GM12878 (cell line): ENCODE measurements around the gene GUCY1A1. TPM values are rescaled to one million over a fixed set of nuclear protein-coding genes. Genes with fewer than 3 reads are reported as not detected.

Experiments
- ATAC-seq: fragments of 200-7000 bp; cut with Tn5 transposase; 3 replicates; pipeline ENCODE4 v1.9.1; 2020; ENCODE audit warnings: mild to moderate bottlenecking, moderate library complexity
- BruUV-seq: library from RNA; stranded (reverse); fragments of 400-500 nt; replicated peaks from 2 replicates; lab custom pipeline; 2021; lab: Mats Ljungman, UMichigan
- CTCF ChIA-PET: fragments of 300-600 bp; sonication (Branson Sonifier 250); formaldehyde crosslinking; extraction: SDS; loops from one replicate; lab custom pipeline; 2021; ENCODE audit warnings: inconsistent platforms; lab: Yijun Ruan, JAX
- POLR2A ChIA-PET: fragments of 350-600 bp; formaldehyde crosslinking; extraction: SDS; loops from one replicate; lab custom pipeline; 2021; ENCODE audit warnings: inconsistent platforms; lab: Charles Lee
- RAD21 ChIA-PET: fragments of 300-600 bp; sonication (Branson Sonifier 250); formaldehyde crosslinking; loops from one replicate; lab custom pipeline; 2023; ENCODE audit warnings: antibody characterized with exemption; ENCODE audit not compliant: unreplicated experiment; lab: Charles Lee
- SMC1A ChIA-PET: fragments of 300-600 bp; sonication (Branson Sonifier 250); formaldehyde crosslinking; loops from one replicate; lab custom pipeline; 2023; ENCODE audit not compliant: unreplicated experiment, uncharacterized antibody; lab: Charles Lee
- DNase-seq: peaks from one replicate; pipeline ENCODE4 v3.0.0-alpha.2; 2011; ENCODE audit warnings: low read depth, low spot score
- FAIRE-seq: peaks from 3 replicates; lab custom pipeline; 2011; peaks lifted over from hg19 to GRCh38; lab: Jason Lieb, UNC
- H2AFZ ChIP-seq: 2 replicates; pipeline ENCODE4 v1.6.0; 2011; ENCODE audit warnings: low read depth, low read length, control low read depth; ENCODE audit not compliant: control insufficient read depth
- H3K27ac ChIP-seq: 2 replicates; pipeline ENCODE4 v1.5.1; 2011; ENCODE audit warnings: control low read depth; ENCODE audit not compliant: control insufficient read depth, insufficient read depth
- H3K27me3 ChIP-seq, 2 experiments: replicated peaks in 1 of 2; 2 replicates each; pipeline versions ENCODE4 v1.6.0 to v1.6.1; 2011; ENCODE audit warnings: low read length in 1 of 2; ENCODE audit not compliant: control insufficient read depth in 2 of 2, insufficient read depth in 2 of 2
- H3K36me3 ChIP-seq, 2 experiments: 2 replicates each; pipeline ENCODE4 v1.5.1; 2011; ENCODE audit warnings: low read length in 1 of 2; ENCODE audit not compliant: control insufficient read depth in 2 of 2, insufficient read depth in 2 of 2
- H3K4me1 ChIP-seq: 2 replicates; pipeline ENCODE4 v1.6.1; 2011; ENCODE audit warnings: mild to moderate bottlenecking, low read length, moderate library complexity, mixed read lengths; ENCODE audit not compliant: control insufficient read depth, insufficient read depth
- H3K4me2 ChIP-seq: 2 replicates; pipeline ENCODE4 v1.6.0; 2011; ENCODE audit warnings: control low read depth; ENCODE audit not compliant: control insufficient read depth, insufficient read depth
- H3K4me3 ChIP-seq: fragments of 200-600 bp; sonication (generic); 2 replicates; pipeline ENCODE4 v1.5.1; 2016
- H3K79me2 ChIP-seq: 2 replicates; pipeline ENCODE4 v1.6.0; 2011; ENCODE audit warnings: low read length; ENCODE audit not compliant: control insufficient read depth, insufficient read depth
- H3K9ac ChIP-seq: 2 replicates; pipeline ENCODE4 v1.8.0; 2011; ENCODE audit warnings: low read length, control low read depth, mixed read lengths; ENCODE audit not compliant: control insufficient read depth, insufficient read depth
- H3K9me3 ChIP-seq: replicated peaks from 3 replicates; pipeline ENCODE4 v1.5.1; 2011; ENCODE audit warnings: mild to moderate bottlenecking, low read length; ENCODE audit not compliant: control insufficient read depth, insufficient read depth
- H4K20me1 ChIP-seq: 2 replicates; pipeline ENCODE4 v1.6.0; 2011; ENCODE audit not compliant: control insufficient read depth, insufficient read depth
- ASH2L ChIP-seq: fragments of 300-600, 200-600 bp; sonication (generic); IDR thresholded peaks from 2 replicates; pipeline ENCODE4 v1.6.1; 2017; ENCODE audit warnings: low read depth, mild to moderate bottlenecking, borderline replicate concordance
- BRCA1 ChIP-seq: IDR thresholded peaks from 2 replicates; pipeline ENCODE4 v1.6.1; 2011; ENCODE audit warnings: low read depth, low read length, improper control_type of control experiment
- CBFB ChIP-seq: IDR thresholded peaks from 2 replicates; pipeline ENCODE4 v1.6.1; 2016; ENCODE audit warnings: antibody characterized with exemption, low read depth
- NBN ChIP-seq: fragments of 450-650 bp; IDR thresholded peaks from 2 replicates; pipeline ENCODE4 v1.6.1; 2016
- POLR2A ChIP-seq: IDR thresholded peaks from 2 replicates; pipeline ENCODE4 v1.6.1; 2011; ENCODE audit warnings: low read depth, mild to moderate bottlenecking, low read length
- POU2F2 ChIP-seq: IDR thresholded peaks from 3 replicates; pipeline ENCODE4 v1.6.1; 2011; ENCODE audit warnings: low read depth, mild to moderate bottlenecking, low read length, borderline replicate concordance
- RB1 ChIP-seq: fragments of 450-650 bp; formaldehyde crosslinking; IDR thresholded peaks from 2 replicates; pipeline ENCODE4 v1.6.1; 2017; ENCODE audit warnings: mild to moderate bottlenecking, borderline replicate concordance
- USF2 ChIP-seq: IDR thresholded peaks from 2 replicates; pipeline ENCODE4 v1.6.1; 2011; ENCODE audit warnings: low read depth, low read length, improper control_type of control experiment, borderline replicate concordance
- ZNF24 ChIP-seq: fragments of 450-650 bp; IDR thresholded peaks from 2 replicates; pipeline ENCODE4 v1.6.1; 2017; ENCODE audit warnings: antibody characterized with exemption, mild to moderate bottlenecking
- WGBS: methylation state at CpG from one replicate; pipeline ENCODE4 v1.1.6; 2016; ENCODE audit warnings: low lambda C conversion rate; ENCODE audit not compliant: insufficient replicate concordance, insufficient coverage; ENCODE audit errors: missing lambda C conversion rate; 5-methylcytosine and 5-hydroxymethylcytosine counted together
- in situ Hi-C: fragments of 300-500 bp; cut with MboI; formaldehyde crosslinking; loops from 9 replicates; pipeline ENCODE4 v1.14.3; 2018; ENCODE audit warnings: mixed read lengths
- intact Hi-C: fragments of 100-400 bp; cut with micrococcal nuclease; formaldehyde crosslinking; loops from one replicate; pipeline ENCODE4 v1.14.2; 2022; ENCODE audit not compliant: unreplicated experiment
- polyA plus RNA-seq, 11 experiments: library from polyadenylated mRNA; depleted of rRNA in 4 of 11; unstranded in 6 of 11; stranded (reverse) in 5 of 11; fragments of >200 nt; fragmentation: Nextera tagmentation in 4 of 11; fragmentation: Illumina TruSeq in 1 of 11; extraction: Ambion mirVana in 4 of 11; extraction: Trizol in 1 of 11; gene quantifications; 1 replicate in 1 of 11; 2 replicates in 10 of 11; pipeline versions ENCODE4 v1.2.1 to v1.2.3, GENCODE V29; 2011 to 2016; ENCODE audit warnings: inconsistent platforms in 2 of 11, missing spikeins in 2 of 11, low read depth in 1 of 11
- total RNA-seq, 4 experiments: library from RNA; depleted of rRNA in 3 of 4; stranded (reverse); fragments of >200 nt in 3 of 4; fragmentation: Illumina TruSeq in 1 of 4; extraction: Trizol in 1 of 4; gene quantifications; 2 replicates each; pipeline versions ENCODE4 v1.2.1 to v1.2.3, GENCODE V29; 2013 to 2021
- TF ChIP-seq, protein P1 (sequence below): fragments of 450-650 bp; IDR thresholded peaks from 2 replicates; pipeline ENCODE4 v1.6.1; 2016; ENCODE audit warnings: mild to moderate bottlenecking
- TF ChIP-seq, protein P2 (sequence below): fragments of 450-650 bp; IDR thresholded peaks from 2 replicates; pipeline ENCODE4 v1.6.1; 2017; ENCODE audit warnings: mild to moderate bottlenecking, moderate library complexity

The GUCY1A1 gene
- total and polyA plus RNA-seq, 10 of the 15 experiments (the other 5 are each of a cell fraction or from before 2014, with no cell fraction given): 0.44 to 22.6 (median 0.55) TPM

DNA sequence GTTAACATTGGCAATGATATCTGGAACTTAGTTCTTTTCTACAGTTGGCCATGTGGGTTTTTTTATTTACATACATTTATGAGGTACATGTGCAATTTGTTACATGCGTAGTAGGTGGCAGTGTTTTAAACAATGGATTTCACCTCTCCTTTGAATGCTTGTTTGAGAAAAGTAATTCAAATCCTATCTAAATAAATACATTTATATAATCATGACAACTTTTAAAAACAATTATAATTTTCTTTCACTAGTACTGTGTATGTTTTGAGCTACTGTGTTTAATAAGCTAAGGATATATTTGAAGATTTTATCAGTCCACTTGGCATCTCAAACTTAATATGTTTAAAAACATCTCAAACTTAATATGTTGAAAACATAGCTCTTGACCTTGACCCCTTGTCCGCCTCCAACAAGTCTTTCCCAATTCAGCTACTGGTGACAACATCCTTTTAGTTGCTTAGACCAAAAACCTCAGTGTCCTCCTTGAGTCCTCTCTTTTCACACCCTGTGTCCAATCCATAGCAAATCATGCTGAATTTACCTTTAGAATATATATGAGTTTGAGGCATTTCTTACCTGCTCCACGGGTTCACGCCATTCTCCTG, 106.7 kb downstream of the GUCY1A1 start:
- FAIRE-seq (no peak), DNase-seq (no peak)
- CTCF ChIA-PET: interaction anchor here (0.6 to 3.8 kb wide), 21 partner anchors 9 to 329 kb away, joined by 3 to 16 read pairs (median 3); partner anchors contain the start of gene GUCY1B1
- Histone ChIP-seq H4K20me1 (no peaks in the 10 kb centered on the region), H3K9me3 (no peaks in the 10 kb centered on the region), H3K27ac (no peak overlapping the region), H3K79me2 (no peaks in the 10 kb centered on the region), H3K4me2 (no peak overlapping the region), H2AFZ (no peak overlapping the region), H3K9ac (no peak overlapping the region)
- RAD21 ChIA-PET: interaction anchor here (0.7 to 3.0 kb wide), 15 partner anchors 9 to 330 kb away, joined by 3 to 13 read pairs (median 4); partner anchors contain the start of gene GUCY1B1
- BruUV-seq: no TSS peak
- POLR2A ChIA-PET: interaction anchor here (1.5 kb wide), 1 partner anchor 9 kb away, joined by 7 read pairs; no protein-coding TSS in a partner anchor
- WGBS: 65% methylated on average over 4 of the region's 4 CpGs
- TF ChIP-seq, protein P1, sequence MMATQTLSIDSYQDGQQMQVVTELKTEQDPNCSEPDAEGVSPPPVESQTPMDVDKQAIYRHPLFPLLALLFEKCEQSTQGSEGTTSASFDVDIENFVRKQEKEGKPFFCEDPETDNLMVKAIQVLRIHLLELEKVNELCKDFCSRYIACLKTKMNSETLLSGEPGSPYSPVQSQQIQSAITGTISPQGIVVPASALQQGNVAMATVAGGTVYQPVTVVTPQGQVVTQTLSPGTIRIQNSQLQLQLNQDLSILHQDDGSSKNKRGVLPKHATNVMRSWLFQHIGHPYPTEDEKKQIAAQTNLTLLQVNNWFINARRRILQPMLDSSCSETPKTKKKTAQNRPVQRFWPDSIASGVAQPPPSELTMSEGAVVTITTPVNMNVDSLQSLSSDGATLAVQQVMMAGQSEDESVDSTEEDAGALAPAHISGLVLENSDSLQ: no peak
- TF ChIP-seq, all 136 proteins: peak for 0
- in situ Hi-C loops (no loop called here), intact Hi-C loops (no loop called here)
- no peak for ATAC-seq
- SMC1A ChIA-PET: interaction anchor here (0.5 to 6.0 kb wide), 18 partner anchors 9 to 383 kb away, joined by 3 to 68 read pairs (median 6); partner anchors contain the start of gene GUCY1B1
- H3K4me1 ChIP-seq: no peaks in the 10 kb centered on the region
- H3K4me3 ChIP-seq: no peak overlapping the region
- H3K36me3 ChIP-seq: no peaks in the 10 kb centered on the region
- H3K27me3 ChIP-seq: no peaks in the 10 kb centered on the region

DNA sequence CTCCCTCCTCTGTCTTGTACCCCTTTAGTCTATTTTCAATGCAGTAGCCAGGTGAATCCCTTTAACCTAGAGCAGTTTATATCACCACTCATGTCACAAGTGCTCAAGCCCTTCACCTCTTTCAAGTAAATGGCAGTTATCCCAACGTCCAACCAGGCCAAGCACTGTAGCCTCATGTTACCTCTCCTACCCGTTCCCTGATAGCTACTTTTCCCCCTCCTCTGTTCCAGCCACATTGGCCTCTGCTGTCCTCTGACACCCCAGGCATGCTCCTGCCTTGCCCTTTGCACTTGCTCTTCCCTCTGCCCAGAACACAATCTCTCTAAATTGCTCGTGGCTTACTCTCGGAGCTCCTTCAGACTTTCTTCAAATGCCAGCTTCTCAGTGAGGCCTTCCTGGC, 107.4 kb downstream of the GUCY1A1 start:
- H3K36me3 ChIP-seq: no peaks in the 10 kb centered on the region
- in situ Hi-C loops (no loop called here), intact Hi-C loops (no loop called here)
- ChIA-PET RAD21 (interaction anchor here (1.2 to 3.0 kb wide), 9 partner anchors 9 to 245 kb away, joined by 3 to 13 read pairs (median 6); no protein-coding TSS in a partner anchor), SMC1A (interaction anchor here (0.9 to 6.0 kb wide), 11 partner anchors 8 to 245 kb away, joined by 3 to 68 read pairs (median 6); no protein-coding TSS in a partner anchor), POLR2A (no interaction called here), CTCF (interaction anchor here (0.9 to 2.4 kb wide), 12 partner anchors 10 to 329 kb away, joined by 3 to 9 read pairs (median 3); no protein-coding TSS in a partner anchor)
- no peak overlapping the region for H3K4me3 ChIP-seq
- FAIRE-seq (no peak), ATAC-seq (no peak), DNase-seq (no peak)
- no peaks in the 10 kb centered on the region for H3K27me3 ChIP-seq
- H3K9me3 ChIP-seq: no peaks in the 10 kb centered on the region
- H3K79me2 ChIP-seq: no peaks in the 10 kb centered on the region
- no peak overlapping the region for H3K9ac ChIP-seq
- H3K4me2 ChIP-seq: no peak overlapping the region
- H2AFZ ChIP-seq: no peak overlapping the region
- H4K20me1 ChIP-seq: no peaks in the 10 kb centered on the region
- 14% methylated on average over 4 of the region's 4 CpGs for WGBS
- H3K27ac ChIP-seq: no peak overlapping the region
- BruUV-seq: no TSS peak
- H3K4me1 ChIP-seq: no peaks in the 10 kb centered on the region
- TF ChIP-seq USF2 (no peak), ASH2L (no peak), NBN (no peak), POU2F2 (no peak), BRCA1 (no peak), RB1 (no peak), POLR2A (no peak), CBFB (no peak), ZNF24 (no peak)
- TF ChIP-seq, protein P2, sequence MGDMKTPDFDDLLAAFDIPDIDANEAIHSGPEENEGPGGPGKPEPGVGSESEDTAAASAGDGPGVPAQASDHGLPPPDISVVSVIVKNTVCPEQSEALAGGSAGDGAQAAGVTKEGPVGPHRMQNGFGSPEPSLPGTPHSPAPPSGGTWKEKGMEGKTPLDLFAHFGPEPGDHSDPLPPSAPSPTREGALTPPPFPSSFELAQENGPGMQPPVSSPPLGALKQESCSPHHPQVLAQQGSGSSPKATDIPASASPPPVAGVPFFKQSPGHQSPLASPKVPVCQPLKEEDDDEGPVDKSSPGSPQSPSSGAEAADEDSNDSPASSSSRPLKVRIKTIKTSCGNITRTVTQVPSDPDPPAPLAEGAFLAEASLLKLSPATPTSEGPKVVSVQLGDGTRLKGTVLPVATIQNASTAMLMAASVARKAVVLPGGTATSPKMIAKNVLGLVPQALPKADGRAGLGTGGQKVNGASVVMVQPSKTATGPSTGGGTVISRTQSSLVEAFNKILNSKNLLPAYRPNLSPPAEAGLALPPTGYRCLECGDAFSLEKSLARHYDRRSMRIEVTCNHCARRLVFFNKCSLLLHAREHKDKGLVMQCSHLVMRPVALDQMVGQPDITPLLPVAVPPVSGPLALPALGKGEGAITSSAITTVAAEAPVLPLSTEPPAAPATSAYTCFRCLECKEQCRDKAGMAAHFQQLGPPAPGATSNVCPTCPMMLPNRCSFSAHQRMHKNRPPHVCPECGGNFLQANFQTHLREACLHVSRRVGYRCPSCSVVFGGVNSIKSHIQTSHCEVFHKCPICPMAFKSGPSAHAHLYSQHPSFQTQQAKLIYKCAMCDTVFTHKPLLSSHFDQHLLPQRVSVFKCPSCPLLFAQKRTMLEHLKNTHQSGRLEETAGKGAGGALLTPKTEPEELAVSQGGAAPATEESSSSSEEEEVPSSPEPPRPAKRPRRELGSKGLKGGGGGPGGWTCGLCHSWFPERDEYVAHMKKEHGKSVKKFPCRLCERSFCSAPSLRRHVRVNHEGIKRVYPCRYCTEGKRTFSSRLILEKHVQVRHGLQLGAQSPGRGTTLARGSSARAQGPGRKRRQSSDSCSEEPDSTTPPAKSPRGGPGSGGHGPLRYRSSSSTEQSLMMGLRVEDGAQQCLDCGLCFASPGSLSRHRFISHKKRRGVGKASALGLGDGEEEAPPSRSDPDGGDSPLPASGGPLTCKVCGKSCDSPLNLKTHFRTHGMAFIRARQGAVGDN: no peak
